ENCODE data around the gene SSBP1. TPM values are rescaled to one million over a fixed set of nuclear protein-coding genes. Genes with fewer than 3 reads are reported as not detected.
"Not testable (repeated sequence)": the region's sequence is repeated elsewhere in the genome, so short reads cannot be mapped to it uniquely, and the experiment has no call there.

SSBP1 gene
- 159 and 163 TPM in 2 replicates for total RNA-seq
- long read RNA-seq, transcript SSBP1-201 (7 exons, 687 nt): major isoform, 42 of 69 reads
- long read RNA-seq, transcript SSBP1-214 (7 exons, 636 nt): minor isoform, 9 of 69 reads
- long read RNA-seq, partial matches to known transcripts: 3 of 69 reads
- long read RNA-seq, other reads (novel, unspliced or antisense): 9 of 69 reads

DNA sequence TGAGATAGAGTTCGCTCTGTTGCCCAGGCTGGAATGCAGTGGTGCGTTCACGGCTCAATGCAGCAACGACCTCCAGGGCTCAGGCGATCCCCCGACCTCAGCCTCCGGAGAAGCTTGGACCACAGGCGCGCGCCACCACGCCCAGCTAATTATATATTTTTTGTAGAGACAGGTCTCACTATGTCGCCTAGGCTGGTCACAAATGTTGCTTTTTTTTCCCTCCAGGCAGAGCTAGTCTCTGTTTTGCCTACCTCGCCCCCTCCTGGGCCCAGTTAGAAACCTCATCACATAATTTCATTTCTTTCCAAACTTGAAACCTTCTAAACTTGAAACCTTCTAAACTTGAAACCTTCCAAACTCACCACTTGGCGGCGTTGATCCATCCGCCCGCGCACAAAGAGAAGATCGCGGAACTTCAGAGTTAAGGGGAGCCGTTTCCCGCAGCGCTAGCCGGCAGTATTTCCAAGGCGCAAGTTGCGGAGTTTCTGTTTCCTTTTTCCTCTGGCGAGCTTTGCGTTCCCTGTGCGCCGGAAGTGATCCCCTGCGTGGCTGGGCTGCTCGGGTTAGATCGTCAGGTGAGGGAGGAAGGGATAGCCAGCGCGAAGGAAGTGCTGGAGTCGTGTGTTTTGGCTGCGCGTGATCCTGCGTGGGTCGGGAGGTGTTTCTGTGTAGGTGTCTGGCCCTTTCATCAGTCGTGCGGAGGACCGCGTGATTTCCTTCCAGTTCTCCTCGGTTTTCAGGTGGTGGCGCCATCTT lies at the start of gene SSBP1:
TSS of gene SSBP1 (plus strand) at position 523 of the 756 bp plus-strand sequence. CDS start 809 bp downstream, outside the sequence.
- TF ChIP-seq CTCF (conservative IDR thresholded peaks at IDR 0.05): peak; percentile 84
- H3K9me3 Mint-ChIP-seq: no peaks in the 10 kb centered on the region
- peak; percentile 81 for DNase-seq (ENCODE audit: low read depth, low spot score)
- H3K27me3 Mint-ChIP-seq (ENCODE audit: low read depth): peaks cover 5% of the 10 kb centered on the region
- H3K36me3 Mint-ChIP-seq (ENCODE audit: low read depth): peaks cover 3% of the 10 kb centered on the region
- H3K4me3 Mint-ChIP-seq: peak within 1 kb of the TSS; percentile 97
- H3K4me1 Mint-ChIP-seq: peaks cover 29% of the 10 kb centered on the region
- peak within 1 kb of the TSS; percentile 95 for H3K27ac Mint-ChIP-seq (ENCODE audit: unreplicated experiment)

DNA sequence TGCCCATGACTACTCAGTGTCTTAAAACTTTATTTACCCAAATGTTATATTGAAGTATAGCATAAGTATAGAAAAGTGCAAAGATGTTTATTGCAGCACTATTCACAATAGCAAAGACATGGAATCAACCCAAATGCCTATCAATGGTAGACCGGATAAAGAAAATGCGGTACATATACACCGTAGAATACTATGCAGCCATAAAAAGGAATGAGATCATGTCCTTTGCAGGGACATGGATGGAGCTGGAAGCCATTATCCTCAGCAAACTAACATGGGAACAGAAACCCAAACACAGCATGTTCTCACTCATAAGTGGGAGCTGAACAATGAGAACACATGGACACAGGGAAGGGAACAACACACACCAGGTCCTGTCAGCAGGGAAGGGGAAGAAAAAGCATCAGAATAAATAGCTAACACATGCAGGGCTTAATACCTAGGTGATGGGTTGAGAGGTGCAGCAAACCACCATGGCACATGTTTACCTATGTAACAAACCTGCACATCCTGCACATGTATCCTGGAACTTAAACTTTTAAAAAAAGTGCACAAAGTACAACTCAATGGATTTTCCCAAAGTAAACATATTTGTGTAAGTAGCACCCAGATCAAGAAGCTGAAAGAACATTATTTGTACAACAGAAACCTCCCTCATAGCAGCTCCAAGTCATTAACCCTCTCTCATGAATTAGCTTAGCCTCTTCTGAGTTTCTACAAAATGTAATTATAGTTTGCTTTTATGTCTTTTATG lies 48.9 kb upstream of the SSBP1 start:
- DNase-seq (ENCODE audit: low read depth, low spot score); H3K27ac Mint-ChIP-seq (ENCODE audit: unreplicated experiment); H3K27me3 Mint-ChIP-seq (ENCODE audit: low read depth); H3K4me3 Mint-ChIP-seq; H3K4me1 Mint-ChIP-seq; H3K9me3 Mint-ChIP-seq: not testable (repeated sequence)
- peaks cover 21% of the 10 kb centered on the region for H3K36me3 Mint-ChIP-seq (ENCODE audit: low read depth)

DNA sequence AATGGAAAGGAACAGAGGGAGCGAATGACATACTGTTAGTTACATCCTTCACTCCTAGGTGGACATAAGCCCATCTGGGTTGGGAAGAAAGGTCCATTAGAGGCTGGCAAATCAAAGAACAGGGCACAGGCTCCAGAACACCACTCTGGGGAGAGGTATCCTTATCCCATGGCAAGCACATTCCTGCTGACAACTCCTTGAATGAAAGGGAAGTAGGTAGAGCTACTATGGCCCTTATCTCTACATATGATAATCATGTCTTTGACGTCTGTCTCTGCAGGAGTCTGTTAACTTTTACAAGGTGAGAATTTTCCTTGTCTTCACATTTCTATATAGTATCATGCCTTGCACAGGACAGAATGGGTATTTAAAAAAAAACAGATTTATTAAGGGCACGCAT lies 46.6 kb upstream of the SSBP1 start:
- no peak overlapping the region for H3K4me3 Mint-ChIP-seq
- no peak overlapping the region for H3K27ac Mint-ChIP-seq (ENCODE audit: unreplicated experiment)
- no peak for DNase-seq (ENCODE audit: low read depth, low spot score)
- H3K27me3 Mint-ChIP-seq (ENCODE audit: low read depth): no peaks in the 10 kb centered on the region
- no peaks in the 10 kb centered on the region for H3K9me3 Mint-ChIP-seq
- peaks cover 18% of the 10 kb centered on the region for H3K4me1 Mint-ChIP-seq
- peaks cover 12% of the 10 kb centered on the region for H3K36me3 Mint-ChIP-seq (ENCODE audit: low read depth)
- no peak for TF ChIP-seq CTCF (conservative IDR thresholded peaks at IDR 0.05)

- no peak overlapping the region for H3K4me3 Mint-ChIP-seq
These were observed 46.2 kb upstream of the SSBP1 start for GRCh38 chr7:141691961-141692360.

DNA sequence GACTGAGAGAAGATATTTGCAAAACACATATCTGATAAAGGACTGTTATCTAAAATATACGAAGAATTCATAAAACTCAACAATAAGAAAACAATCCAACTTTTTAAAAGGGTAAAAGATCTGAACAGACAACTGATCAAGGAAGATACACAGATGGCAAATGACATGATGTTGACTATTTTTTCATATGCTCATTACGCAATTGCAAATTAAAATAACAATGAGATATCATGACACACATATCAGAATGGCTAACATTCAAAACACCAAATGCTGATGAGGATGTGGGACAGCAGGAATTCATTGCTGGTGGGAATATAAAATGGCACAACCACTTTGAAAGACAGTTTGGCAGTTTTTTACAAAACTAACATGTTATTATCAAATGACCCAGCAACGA lies 45.1 kb upstream of the SSBP1 start:
- Mint-ChIP-seq H3K4me1 (peaks cover 14% of the 10 kb centered on the region), H3K4me3 (no peak overlapping the region), H3K9me3 (no peaks in the 10 kb centered on the region), H3K27ac (ENCODE audit: unreplicated experiment) (no peak overlapping the region), H3K27me3 (ENCODE audit: low read depth) (no peaks in the 10 kb centered on the region), H3K36me3 (ENCODE audit: low read depth) (peaks cover 8% of the 10 kb centered on the region)
- no peak for DNase-seq (ENCODE audit: low read depth, low spot score)
- no peak for TF ChIP-seq CTCF (conservative IDR thresholded peaks at IDR 0.05)

More at GRCh38 chr7:141691961-141692360, 46.2 kb upstream of the SSBP1 start:
- Mint-ChIP-seq H3K4me1 (peaks cover 19% of the 10 kb centered on the region), H3K27ac (ENCODE audit: unreplicated experiment) (no peak overlapping the region), H3K36me3 (ENCODE audit: low read depth) (peaks cover 11% of the 10 kb centered on the region), H3K27me3 (ENCODE audit: low read depth) (no peaks in the 10 kb centered on the region), H3K9me3 (no peaks in the 10 kb centered on the region)
- DNase-seq (ENCODE audit: low read depth, low spot score): no peak
- no peak for TF ChIP-seq CTCF (conservative IDR thresholded peaks at IDR 0.05)
